Retinal pigment epithelial cell (primary cell): ENCODE measurements around the gene OR10P1.
"Not testable (repeated sequence)": the region's sequence is repeated elsewhere in the genome, so short reads cannot be mapped to it uniquely, and the experiment has no call there.

Source experiments
- DNase-seq: peaks from one replicate; pipeline ENCODE4 v3.0.0-alpha.2; 2010; ENCODE audit warnings: low read depth
- H3K4me3 ChIP-seq: 2 replicates; pipeline ENCODE4 v1.5.1; 2011; ENCODE audit warnings: mild to moderate bottlenecking, low read length, control low read depth, moderate library complexity
- CTCF ChIP-seq: conservative IDR thresholded peaks from 2 replicates; pipeline ENCODE4 v1.5.1; 2011; ENCODE audit warnings: low read depth, low read length, control low read depth, inconsistent platforms

Gene OR10P1

GRCh38 chr12:55637467-55637866 lies 775 bp downstream of the OR10P1 start:
- TF ChIP-seq CTCF = no peak
- no peak overlapping the region for H3K4me3 ChIP-seq
- no peak for DNase-seq

GRCh38 chr12:55641595-55641994 lies 4.9 kb downstream of the OR10P1 start:
- H3K4me3 ChIP-seq = no peak overlapping the region
- no peak for TF ChIP-seq CTCF
- DNase-seq = no peak

- no peak overlapping the region for H3K4me3 ChIP-seq
- TF ChIP-seq CTCF = no peak
- DNase-seq = no peak
These were observed 5.6 kb downstream of the OR10P1 start for GRCh38 chr12:55642267-55642666.

- DNase-seq = no peak
- no peak overlapping the region for H3K4me3 ChIP-seq
- TF ChIP-seq CTCF = no peak
These were observed 6.0 kb downstream of the OR10P1 start for GRCh38 chr12:55642669-55643068.

- no peak overlapping the region for H3K4me3 ChIP-seq
- DNase-seq = no peak
- no peak for TF ChIP-seq CTCF
These were observed 7.9 kb downstream of the OR10P1 start for GRCh38 chr12:55644591-55644990.

- no peak overlapping the region for H3K4me3 ChIP-seq
- DNase-seq = no peak
- no peak for TF ChIP-seq CTCF
These were observed 10.3 kb downstream of the OR10P1 start for GRCh38 chr12:55647027-55647426.

GRCh38 chr12:55650620-55651298 lies 14.1 kb downstream of the OR10P1 start:
- not testable (repeated sequence) for DNase-seq, H3K4me3 ChIP-seq
